ENCODE results near the gene TLCD5. TPM values are rescaled to one million over a fixed set of nuclear protein-coding genes. Genes with fewer than 3 reads are reported as not detected.

Gene TLCD5
- polyA plus RNA-seq, 1 experiment: 8.0 TPM

- CTCF ChIA-PET: no interaction called here
- Histone ChIP-seq H3K27me3 (ENCODE audit: control insufficient read depth, insufficient read depth, low read length) (peaks cover 3% of the 10 kb centered on the region; the same call in 1 of the 2 replicates), H3K36me3 (ENCODE audit: control insufficient read depth, insufficient read depth, low read length) (no peaks in the 10 kb centered on the region), H3K4me3 (ENCODE audit: low read depth, low read length) (no peak overlapping the region)
- no peak for DNase-seq (ENCODE audit: low read depth)
- TF ChIP-seq CTCF (IDR thresholded peaks at IDR 0.05; ENCODE audit: insufficient read depth, low read depth, low read length): no peak
- POLR2A ChIA-PET: no interaction called here
Observed at GRCh38 chr11:120284272-120284671, 40.8 kb upstream of the TLCD5 start.

GRCh38 chr11:120285256-120285655 is 39.8 kb upstream of the TLCD5 start:
- ChIA-PET CTCF (interaction anchor here (0.6 to 7.4 kb wide), 2 partner anchors 16 to 582 kb away, joined by 4 to 58 read pairs; no protein-coding TSS in a partner anchor), POLR2A (no interaction called here)
- no peak overlapping the region for H3K4me3 ChIP-seq (ENCODE audit: low read depth, low read length)
- no peak for TF ChIP-seq CTCF (IDR thresholded peaks at IDR 0.05; ENCODE audit: insufficient read depth, low read depth, low read length)
- DNase-seq (ENCODE audit: low read depth): no peak
- H3K36me3 ChIP-seq (ENCODE audit: control insufficient read depth, insufficient read depth, low read length): no peaks in the 10 kb centered on the region
- H3K27me3 ChIP-seq (ENCODE audit: control insufficient read depth, insufficient read depth, low read length): peaks cover 4% of the 10 kb centered on the region

GRCh38 chr11:120288021-120288420 is 37.1 kb upstream of the TLCD5 start:
- ChIA-PET POLR2A (no interaction called here), CTCF (interaction anchor here (0.9 to 7.4 kb wide), 3 partner anchors 13 to 180 kb away, joined by 3 to 58 read pairs (median 4); no protein-coding TSS in a partner anchor)
- H3K4me3 ChIP-seq (ENCODE audit: low read depth, low read length): no peak overlapping the region
- H3K27me3 ChIP-seq (ENCODE audit: control insufficient read depth, insufficient read depth, low read length): peaks cover 2% of the 10 kb centered on the region
- no peak for TF ChIP-seq CTCF (IDR thresholded peaks at IDR 0.05; ENCODE audit: insufficient read depth, low read depth, low read length)
- no peak for DNase-seq (ENCODE audit: low read depth)
- H3K36me3 ChIP-seq (ENCODE audit: control insufficient read depth, insufficient read depth, low read length): no peaks in the 10 kb centered on the region

GRCh38 chr11:120289426-120289825 is 35.7 kb upstream of the TLCD5 start:
- DNase-seq (ENCODE audit: low read depth): no peak
- H3K36me3 ChIP-seq (ENCODE audit: control insufficient read depth, insufficient read depth, low read length): no peaks in the 10 kb centered on the region
- CTCF ChIA-PET: interaction anchor here (7.4 kb wide), 1 partner anchor 12 kb away, joined by 58 read pairs; no protein-coding TSS in a partner anchor
- H3K27me3 ChIP-seq (ENCODE audit: control insufficient read depth, insufficient read depth, low read length): peaks cover 11% of the 10 kb centered on the region
- TF ChIP-seq CTCF (IDR thresholded peaks at IDR 0.05; ENCODE audit: insufficient read depth, low read depth, low read length): no peak
- POLR2A ChIA-PET: no interaction called here
- H3K4me3 ChIP-seq (ENCODE audit: low read depth, low read length): no peak overlapping the region

- POLR2A ChIA-PET: no interaction called here
- peaks cover 14% of the 10 kb centered on the region for H3K27me3 ChIP-seq (ENCODE audit: control insufficient read depth, insufficient read depth, low read length)
Observed at GRCh38 chr11:120290956-120291355, 34.1 kb upstream of the TLCD5 start.

More at GRCh38 chr11:120290956-120291355, 34.1 kb upstream of the TLCD5 start:
- CTCF ChIA-PET: interaction anchor here (7.4 kb wide), 1 partner anchor 11 kb away, joined by 58 read pairs; no protein-coding TSS in a partner anchor
- Histone ChIP-seq H3K4me3 (ENCODE audit: low read depth, low read length) (no peak overlapping the region), H3K36me3 (ENCODE audit: control insufficient read depth, insufficient read depth, low read length) (no peaks in the 10 kb centered on the region)
- no peak for DNase-seq (ENCODE audit: low read depth)
- TF ChIP-seq CTCF (IDR thresholded peaks at IDR 0.05; ENCODE audit: insufficient read depth, low read depth, low read length): no peak

Measured in BJ (cell line).